Right lung (tissue), 5 donors: Measurements from ENCODE around the gene TEX14. TPM values are rescaled to one million over a fixed set of nuclear protein-coding genes. Genes with fewer than 3 reads are reported as not detected.

Experiments used
- polyA plus RNA-seq, 5 donors: library from polyadenylated mRNA; unstranded; fragments of 120-200 nt; gene quantifications; one replicate each; pipeline versions ENCODE4 v1.2.1 to v1.2.3, GENCODE V29; 2013; ENCODE audit warnings: inconsistent platforms in 1 of 5, low replicate concordance in 1 of 5; ENCODE audit not compliant: insufficient read length in 5 of 5, insufficient read depth in 1 of 5

The TEX14 gene
- polyA plus RNA-seq, 5 donors = 0.85 to 1.5 (median 1.0) TPM

Other genes starting within 250 kb of the TEX14 start
- gene HSF5, start 203.6 kb downstream of the TEX14 start, polyA plus RNA-seq = under 1 TPM in 4 of 5 donors, not detected in 1; 0.10 to 0.14 (median 0.13) TPM
- gene MTMR4, start 177.4 kb downstream of the TEX14 start, polyA plus RNA-seq = 10 to 100 TPM; 35.3 to 49.8 (median 44.7) TPM
- 10 to 100 TPM; 33.0 to 41.6 (median 38.5) TPM for gene RAD51C, start 557 bp upstream of the TEX14 start, polyA plus RNA-seq
- under 1 TPM; 0.33 to 0.76 (median 0.50) TPM for gene PPM1E, start 63.8 kb upstream of the TEX14 start, polyA plus RNA-seq